Upper lobe of left lung (tissue), 4 donors: ENCODE data around the gene ZFHX3.

Source experiments
- CTCF ChIP-seq, 6 experiments: fragments of 450-650 bp in 4 of 6; fragments of 200-600 bp in 2 of 6; sonication (generic) in 2 of 6; IDR thresholded peaks; one replicate each; pipeline ENCODE4 v1.5.1; 2016 to 2019; ENCODE audit warnings: antibody characterized with exemption in 6 of 6
- POLR2A ChIP-seq, 4 donors: fragments of 450-650 bp; IDR thresholded peaks; one replicate each; pipeline ENCODE4 v1.5.1; 2016 to 2017; ENCODE audit warnings: antibody characterized with exemption in 4 of 4, mild to moderate bottlenecking in 2 of 4

DNA sequence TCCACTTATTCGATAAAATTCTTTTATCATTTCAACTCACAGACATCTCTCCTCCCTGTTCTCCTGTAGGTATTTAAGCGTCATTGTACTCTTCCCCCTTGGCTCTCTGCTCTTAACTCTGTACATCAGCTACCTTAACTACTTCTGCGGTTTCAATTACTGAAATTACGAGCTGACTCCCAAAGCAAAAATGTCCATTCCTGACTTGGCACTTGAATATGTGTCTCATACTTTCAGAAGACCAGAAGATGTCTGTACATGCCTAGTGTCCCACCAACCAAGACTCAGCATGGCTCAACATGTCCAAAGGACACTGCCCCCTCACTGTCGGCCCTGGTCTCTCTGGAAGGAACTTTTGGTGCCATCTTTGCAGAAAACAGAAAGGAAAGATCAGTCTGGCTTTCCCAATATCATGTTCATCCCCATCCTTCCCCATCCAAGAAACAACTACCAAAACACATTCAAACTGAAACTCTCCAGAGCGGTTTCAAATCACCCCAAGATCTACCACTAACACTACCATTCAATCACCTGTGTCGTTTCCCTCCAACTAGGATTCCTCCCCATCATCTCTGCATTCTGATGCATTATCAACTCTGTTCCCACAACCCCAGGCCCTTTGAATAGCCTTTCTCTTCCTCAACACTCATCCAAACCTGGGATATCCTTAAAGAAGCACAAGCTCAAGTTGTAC, 74.9 kb downstream of the ZFHX3 start:
- TF ChIP-seq CTCF (IDR thresholded peaks at IDR 0.05): no peak
- TF ChIP-seq POLR2A (IDR thresholded peaks at IDR 0.05): no peak
